Suprapubic skin (tissue), 4 donors: ENCODE measurements around the gene NPEPL1.

Experiments
- CTCF ChIP-seq, 2 donors: fragments of 200-600 bp in 1 of 2; fragments of 450-650 bp in 1 of 2; sonication (generic) in 1 of 2; IDR thresholded peaks; one replicate each; pipeline ENCODE4 v1.5.1; 2016 to 2019; ENCODE audit warnings: antibody characterized with exemption in 2 of 2, mild to moderate bottlenecking in 1 of 2, moderate library complexity in 1 of 2
- EP300 ChIP-seq: sonication (generic); formaldehyde crosslinking; IDR thresholded peaks from one replicate; pipeline ENCODE4 v1.6.1; 2017; ENCODE audit warnings: antibody characterized with exemption
- POLR2A ChIP-seq, 2 donors: fragments of 450-650 bp; IDR thresholded peaks; one replicate each; pipeline ENCODE4 v1.6.1; 2017; ENCODE audit warnings: antibody characterized with exemption in 2 of 2, mild to moderate bottlenecking in 2 of 2, moderate library complexity in 2 of 2
- POLR2AphosphoS5 ChIP-seq, 3 donors: sonication (generic); formaldehyde crosslinking; IDR thresholded peaks; one replicate each; pipeline ENCODE4 v1.6.1; 2017; ENCODE audit warnings: antibody characterized with exemption in 3 of 3

GRCh38 chr20:58685988-58686387 is 6.6 kb upstream of the NPEPL1 start:
- TF ChIP-seq CTCF (IDR thresholded peaks at IDR 0.05) (no peak), POLR2AphosphoS5 (IDR thresholded peaks at IDR 0.05) (no peak), POLR2A (IDR thresholded peaks at IDR 0.05) (no peak), EP300 (no peak)
